IPS-18c (cell line): ENCODE results near the gene ATL3.

Source experiments
- H3K4me3 ChIP-seq: 2 replicates; pipeline ENCODE4 v1.7.0; 2013; ENCODE audit warnings: low read depth, mild to moderate bottlenecking, low read length, moderate library complexity; ENCODE audit not compliant: insufficient read depth
- H3K9me3 ChIP-seq: one replicate; pipeline ENCODE4 v1.6.1; 2013; ENCODE audit warnings: mild to moderate bottlenecking, low read length, moderate library complexity; ENCODE audit not compliant: control insufficient read depth, insufficient read depth

Gene ATL3

DNA sequence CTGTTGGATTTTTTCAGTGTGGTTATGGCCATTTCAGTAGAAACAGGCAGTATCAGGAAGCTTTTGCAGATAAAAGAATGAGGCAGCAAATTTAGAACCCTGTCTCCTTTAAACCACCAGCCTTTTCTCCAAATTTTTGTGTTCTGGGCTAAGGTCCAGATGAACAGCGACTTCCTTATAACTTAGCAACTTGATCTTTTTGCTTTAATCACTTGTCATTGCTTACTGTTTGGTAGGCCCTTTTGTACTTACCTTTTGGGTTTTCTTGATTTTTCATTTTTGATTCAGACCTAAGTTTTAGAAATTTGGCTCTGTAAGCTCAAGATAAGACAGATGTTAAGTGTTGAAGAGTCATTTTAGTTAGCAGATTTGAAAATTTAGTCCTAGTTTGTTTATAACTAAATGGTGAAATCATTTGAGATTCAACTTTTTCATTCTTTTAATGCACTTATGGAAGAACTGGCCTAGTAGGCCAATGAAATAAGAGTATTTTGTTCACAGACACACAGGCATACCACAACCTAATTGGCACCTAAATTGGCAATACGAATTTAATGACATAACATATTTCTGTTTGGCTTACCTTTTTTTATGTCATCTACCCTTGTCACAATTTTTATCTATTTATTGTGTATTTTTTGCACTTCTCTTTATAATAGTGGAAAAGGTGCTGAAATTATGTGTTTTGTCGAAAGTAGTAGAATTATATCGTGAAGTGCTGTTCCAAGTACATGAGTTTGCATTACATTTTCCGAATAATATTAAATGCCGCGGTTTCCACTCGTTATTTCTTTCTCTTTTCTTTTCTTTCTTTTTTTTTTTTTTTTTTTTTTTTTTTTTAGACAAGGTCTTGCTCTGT is 12.2 kb upstream of the ATL3 start:
- peak overlapping the region; percentile 92 for H3K4me3 ChIP-seq

DNA sequence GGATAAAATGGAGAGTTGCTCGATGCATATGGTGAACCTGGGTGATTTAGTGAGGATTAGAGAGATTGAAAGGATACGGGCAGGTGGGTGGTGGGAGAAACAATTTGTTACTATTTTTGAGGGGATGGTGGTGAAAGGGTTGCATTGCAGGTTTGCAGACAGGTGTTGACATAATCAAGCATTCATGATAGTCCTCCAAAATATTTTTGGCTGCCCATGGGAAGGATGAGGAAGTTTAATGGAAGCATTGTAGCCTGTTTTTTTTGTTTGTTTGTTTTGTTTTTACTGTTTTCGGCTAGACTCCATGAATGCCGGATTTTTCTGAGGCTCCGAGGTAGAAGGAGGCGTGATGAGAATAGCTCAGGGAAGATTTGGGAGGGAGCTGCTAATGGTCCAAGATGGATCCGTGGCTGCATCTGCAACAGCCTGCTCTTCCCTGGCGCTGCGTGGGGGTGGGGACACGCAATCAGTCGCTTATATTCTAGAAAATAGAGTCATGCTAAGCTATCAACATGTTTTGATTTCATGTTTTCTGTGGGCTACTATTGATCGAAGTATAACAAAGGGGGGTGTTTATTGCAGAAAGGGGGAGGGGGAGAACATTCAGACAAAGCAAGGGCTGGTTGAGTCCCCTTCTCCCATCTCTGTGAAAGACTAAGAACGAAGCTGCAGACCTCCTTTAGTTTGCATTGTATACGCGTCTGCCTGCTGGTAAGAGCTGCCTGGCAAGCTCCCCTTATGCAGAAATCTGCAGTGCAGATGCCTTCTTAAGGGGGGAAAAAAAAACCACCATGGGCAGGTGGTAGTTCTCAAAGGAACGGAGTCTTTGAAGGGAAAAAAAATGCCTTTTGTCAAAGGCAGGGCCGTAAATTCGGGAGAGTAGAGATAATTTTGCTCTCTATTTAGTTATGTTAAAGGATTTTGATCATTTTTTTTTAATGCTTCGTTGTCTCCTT is 11.2 kb upstream of the ATL3 start:
- Histone ChIP-seq H3K4me3 (peak overlapping the region; percentile 92), H3K9me3 (no peaks in the 10 kb centered on the region)

More for the DNA sequence above, 12.2 kb upstream of the ATL3 start:
- no peaks in the 10 kb centered on the region for H3K9me3 ChIP-seq

DNA sequence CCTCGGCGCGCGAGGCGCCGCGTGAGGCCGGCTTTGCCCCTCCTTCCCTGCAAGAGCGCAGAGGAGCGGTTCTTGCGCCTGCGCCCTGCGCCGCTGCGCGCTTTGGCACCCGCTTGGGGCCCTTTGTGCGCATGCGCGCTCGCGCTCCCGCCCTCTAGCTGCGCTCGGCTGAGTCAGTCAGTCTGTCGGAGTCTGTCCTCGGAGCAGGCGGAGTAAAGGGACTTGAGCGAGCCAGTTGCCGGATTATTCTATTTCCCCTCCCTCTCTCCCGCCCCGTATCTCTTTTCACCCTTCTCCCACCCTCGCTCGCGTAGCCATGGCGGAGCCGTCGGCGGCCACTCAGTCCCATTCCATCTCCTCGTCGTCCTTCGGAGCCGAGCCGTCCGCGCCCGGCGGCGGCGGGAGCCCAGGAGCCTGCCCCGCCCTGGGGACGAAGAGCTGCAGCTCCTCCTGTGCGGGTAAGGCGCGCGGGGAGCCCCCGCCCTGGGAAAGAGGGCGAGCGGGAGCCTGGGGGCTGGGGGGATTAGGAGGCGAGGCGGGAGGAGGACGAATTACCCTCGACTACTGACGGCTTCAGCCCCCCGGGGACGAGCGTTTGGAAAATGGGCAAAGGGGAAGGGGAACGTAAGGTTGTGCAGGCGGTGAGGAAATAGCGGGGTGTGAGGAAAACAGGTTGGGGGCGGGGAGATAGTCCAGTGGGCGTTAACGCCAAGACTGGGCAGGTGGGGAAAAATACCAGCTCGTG is 10.3 kb upstream of the ATL3 start, which contains the start of gene RTN3:
RTN3 (plus strand) TSS at position 180 of the 745 bp plus-strand sequence; CDS start at position 317, 137 bp downstream.
- no peaks in the 10 kb centered on the region for H3K9me3 ChIP-seq
- peak within 1 kb of the TSS; percentile 92 for H3K4me3 ChIP-seq

DNA sequence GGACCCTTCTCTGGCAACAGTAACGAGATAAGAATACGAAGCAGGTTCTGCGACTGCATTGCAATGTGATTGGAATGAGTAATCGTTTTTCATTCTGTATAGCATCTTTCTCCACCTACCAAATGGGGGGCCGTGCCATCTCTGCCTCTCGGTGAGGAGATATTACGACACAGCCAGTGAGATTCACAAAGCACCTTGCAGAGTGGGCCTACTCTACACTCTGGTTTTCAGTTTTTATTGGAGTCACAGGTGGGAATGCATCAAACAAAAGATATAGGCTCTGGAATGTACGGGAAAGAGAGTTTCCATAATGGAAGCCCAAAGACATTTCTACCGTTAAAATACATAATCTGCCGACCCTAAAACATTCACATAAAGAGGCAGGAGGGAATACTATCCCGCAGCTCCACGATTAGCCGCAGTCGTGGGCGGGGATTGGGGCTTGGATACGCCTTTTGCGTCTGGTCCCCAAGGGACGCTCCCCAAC is 9.7 kb upstream of the ATL3 start:
- H3K9me3 ChIP-seq: no peaks in the 10 kb centered on the region

DNA sequence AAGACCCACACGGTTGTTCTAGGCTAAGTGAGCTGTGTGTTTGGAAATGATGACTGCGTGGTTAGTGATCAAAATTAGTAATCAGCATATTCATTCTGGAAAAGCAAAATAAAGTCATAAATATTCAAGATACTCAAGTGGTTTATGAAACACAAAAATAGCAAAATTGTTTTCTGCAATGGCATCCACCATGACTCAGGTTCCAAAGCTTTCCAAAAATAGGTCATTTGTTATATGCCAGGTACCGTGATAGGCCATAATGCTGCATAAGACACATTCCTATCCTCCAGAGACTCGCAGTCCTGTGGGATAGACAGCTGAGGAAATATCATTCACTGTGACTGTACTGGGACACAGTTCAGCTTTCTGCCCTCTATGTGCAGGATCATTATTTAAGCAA is 2.4 kb upstream of the ATL3 start:
- peaks cover 5% of the 10 kb centered on the region for H3K9me3 ChIP-seq

More for the DNA sequence above, 9.7 kb upstream of the ATL3 start:
- peak overlapping the region; percentile 51 for H3K4me3 ChIP-seq

DNA sequence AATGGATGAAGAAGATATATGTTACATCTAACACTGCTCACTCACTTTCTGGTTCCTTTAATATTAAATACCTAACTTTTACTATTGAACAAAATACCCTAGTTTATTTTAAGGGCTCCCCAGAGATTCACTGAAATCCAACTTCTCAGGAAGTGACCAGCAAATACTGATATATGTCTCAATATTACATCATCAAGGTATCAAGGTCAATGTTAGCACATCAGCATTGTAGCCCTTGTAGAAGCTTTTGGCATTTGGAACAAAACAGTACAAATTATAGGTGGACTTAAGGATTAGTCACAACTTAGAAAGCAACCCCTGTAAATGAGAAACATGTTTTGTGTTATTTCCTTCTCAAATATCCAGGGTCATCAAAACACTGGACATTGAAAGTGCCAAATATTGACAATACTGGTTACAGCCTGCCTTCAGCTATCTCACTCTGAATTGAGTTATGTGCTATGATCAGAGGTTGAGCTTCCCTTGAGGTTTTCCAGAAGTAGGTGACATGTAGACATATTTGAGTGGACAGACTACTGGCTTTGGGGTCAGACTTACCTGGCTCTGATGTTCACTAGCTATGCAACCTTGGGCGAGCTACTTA is 1.9 kb upstream of the ATL3 start:
- Histone ChIP-seq H3K9me3 (peaks cover 5% of the 10 kb centered on the region), H3K4me3 (no peak overlapping the region)

More for the DNA sequence above, 2.4 kb upstream of the ATL3 start:
- no peak overlapping the region for H3K4me3 ChIP-seq

DNA sequence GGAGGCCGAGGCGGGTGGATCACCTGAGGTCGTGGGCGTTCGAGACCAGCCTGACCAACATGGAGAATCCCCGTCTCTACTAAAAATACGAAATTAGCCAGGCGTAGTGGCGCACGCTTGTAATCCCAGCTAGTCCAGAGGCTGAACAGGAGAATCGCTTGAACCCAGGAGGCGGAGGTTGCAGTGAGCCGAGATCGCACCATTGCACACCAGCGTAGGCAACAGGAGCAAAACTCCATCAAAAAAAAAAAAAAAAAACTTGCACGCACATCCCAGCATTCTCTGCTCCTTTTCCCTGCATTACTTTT is 934 bp upstream of the ATL3 start:
- Histone ChIP-seq H3K4me3 (no peak overlapping the region), H3K9me3 (peaks cover 5% of the 10 kb centered on the region)

DNA sequence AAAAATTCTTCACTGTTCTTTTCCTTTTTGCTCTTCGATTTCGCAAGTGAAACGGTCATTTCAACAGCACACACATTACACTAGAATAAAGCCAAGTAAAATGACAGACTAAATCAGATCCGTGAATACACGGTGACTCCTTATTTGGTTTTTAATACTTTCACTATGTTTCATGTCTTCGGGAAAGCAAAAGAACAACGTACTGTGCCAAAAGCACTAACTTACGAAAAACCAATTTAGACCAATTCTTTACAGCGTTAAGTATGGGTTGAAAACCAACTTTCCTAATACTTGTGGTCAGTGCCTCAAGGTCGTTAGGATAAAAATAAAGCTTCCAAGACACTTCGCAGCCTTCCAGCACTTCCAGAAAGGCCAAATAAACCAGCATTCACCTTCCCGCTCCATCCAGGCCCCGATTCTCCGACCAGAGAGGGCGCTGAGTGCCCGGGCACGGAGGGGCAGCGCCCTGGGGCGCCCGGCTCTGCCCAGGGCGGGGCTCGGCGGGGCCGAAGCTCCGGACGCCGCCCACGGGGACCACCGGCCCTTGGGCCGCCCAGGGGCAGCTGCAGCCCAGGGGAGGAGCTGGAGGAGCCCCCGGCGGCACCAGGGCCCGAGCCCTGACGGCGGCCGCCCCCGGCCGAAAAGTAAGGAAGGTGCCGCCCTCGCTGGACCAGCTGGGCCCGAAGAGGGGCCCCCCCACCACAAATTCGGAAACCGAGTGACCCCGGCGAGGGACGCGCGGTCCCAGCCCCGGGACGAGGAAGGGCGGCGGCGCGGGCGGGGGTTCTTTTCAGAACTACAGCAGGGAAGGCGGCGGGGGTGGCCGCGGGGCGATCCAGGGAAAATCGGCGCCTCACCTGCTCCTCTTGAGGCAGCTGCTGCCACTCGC is 499 bp downstream of the ATL3 start:
- Histone ChIP-seq H3K9me3 (peaks cover 5% of the 10 kb centered on the region), H3K4me3 (peak overlapping the region; percentile 53)

DNA sequence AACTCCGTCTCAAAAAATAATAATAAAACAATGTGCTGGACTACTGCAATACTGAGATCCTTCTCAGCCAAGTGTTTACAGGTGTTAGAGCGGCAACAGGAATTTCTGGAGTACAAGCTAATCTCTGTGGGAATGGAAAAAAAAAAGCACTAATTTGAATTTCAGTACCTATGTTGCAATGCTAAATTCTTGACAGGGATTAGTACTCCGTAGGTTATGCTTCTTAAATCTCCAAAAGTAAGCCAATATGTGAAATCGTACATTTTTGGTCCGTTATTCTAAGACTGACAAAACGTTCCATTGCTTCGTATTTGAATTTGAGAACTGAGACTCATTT is 1.1 kb downstream of the ATL3 start:
- H3K4me3 ChIP-seq: peak overlapping the region; percentile 53
- H3K9me3 ChIP-seq: peaks cover 5% of the 10 kb centered on the region

DNA sequence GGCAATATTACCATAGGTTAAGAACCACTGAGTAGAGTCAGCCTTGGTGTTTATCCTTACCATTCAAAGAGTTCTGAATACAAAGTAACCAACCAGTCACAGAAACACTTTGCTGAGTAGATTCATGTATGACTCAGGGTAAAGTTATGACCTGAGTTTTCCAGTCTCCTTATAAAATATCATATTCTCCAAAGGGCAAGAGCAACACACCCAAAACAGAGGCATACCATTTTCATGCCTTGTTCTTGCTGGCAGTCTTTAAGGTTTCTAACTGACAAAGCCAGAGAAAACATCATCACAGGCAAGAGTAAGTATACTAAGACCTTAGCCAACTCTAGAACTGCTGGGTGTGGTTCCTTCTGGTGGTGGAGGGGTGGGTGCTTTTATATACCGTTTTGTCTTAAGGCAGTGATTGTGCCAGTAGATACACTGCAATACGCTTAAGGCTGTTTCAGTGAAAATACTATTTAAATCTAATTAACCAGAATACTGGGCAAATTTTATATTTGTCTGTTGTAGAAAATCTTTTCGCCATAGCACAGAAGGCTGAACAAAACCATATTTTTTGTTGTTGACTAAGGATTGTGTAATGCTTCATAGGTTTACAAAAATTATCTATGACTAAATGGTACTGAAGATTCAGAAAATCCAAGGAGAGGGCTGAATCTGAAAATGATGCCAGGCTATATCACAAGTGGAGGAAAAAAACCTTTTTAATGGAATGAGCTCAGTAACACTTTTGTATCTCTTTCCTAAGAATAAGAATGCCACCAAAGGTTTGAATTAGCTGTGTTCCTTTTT is 3.0 kb downstream of the ATL3 start:
- H3K9me3 ChIP-seq: peaks cover 5% of the 10 kb centered on the region
- no peak overlapping the region for H3K4me3 ChIP-seq

DNA sequence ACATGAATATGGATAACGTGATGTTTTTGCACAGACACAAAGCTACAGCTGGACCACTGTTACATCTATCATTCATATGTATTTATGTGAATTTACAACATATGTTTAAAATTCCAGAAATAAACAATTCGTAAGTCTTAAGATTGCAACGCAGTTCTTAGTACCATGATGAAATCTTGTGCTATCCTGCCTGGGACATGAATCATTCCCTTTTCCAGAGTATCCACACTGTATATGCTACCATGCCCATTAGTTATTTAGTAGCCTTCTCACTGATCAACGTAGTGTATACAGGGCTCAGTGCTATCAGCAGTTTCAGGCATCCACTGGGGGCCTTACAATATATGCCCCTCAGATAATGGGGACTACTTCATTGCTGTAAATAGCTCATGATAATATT is 4.3 kb downstream of the ATL3 start:
- peaks cover 3% of the 10 kb centered on the region for H3K9me3 ChIP-seq

DNA sequence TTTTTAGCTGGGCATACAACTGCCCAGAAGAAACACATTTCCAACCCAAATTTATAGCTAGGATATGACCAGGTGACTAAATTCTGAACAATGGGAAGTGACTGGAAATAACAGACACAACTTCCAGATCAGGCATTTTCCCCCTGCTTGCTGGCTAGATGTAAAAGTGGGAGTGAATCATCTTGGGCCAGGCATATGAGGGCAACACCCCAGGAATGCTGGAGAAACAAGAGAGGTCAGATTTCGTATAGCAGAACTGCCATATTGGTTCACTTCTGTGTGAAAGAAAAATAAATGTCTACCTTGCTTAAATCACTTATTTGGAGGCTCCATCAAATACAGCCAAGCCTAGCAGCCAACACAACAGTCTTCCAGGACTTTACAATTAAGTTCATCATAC is 7.4 kb downstream of the ATL3 start:
- no peaks in the 10 kb centered on the region for H3K9me3 ChIP-seq
- H3K4me3 ChIP-seq: no peak overlapping the region

More for the DNA sequence above, 4.3 kb downstream of the ATL3 start:
- H3K4me3 ChIP-seq: no peak overlapping the region

DNA sequence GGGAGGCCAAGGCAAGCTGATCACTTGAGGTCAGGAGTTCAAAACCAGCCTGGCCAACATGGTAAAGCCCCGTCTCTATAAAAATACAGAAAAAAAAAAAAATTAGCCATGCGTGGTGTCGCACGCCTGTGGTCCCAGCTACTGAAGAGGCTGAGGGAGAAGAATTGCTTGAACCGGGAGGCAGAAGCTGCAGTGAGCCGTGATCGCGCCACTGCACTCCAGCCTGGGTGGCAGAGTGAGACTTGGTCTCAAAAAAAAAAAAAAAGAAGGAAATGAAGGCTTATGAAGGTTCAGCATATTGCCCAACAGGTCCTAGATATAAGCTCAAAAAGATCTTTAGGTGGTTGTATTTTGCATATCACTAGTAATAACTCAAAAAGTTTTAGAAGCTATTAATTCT is 10.2 kb downstream of the ATL3 start:
- H3K4me3 ChIP-seq: no peak overlapping the region
- H3K9me3 ChIP-seq: no peaks in the 10 kb centered on the region

DNA sequence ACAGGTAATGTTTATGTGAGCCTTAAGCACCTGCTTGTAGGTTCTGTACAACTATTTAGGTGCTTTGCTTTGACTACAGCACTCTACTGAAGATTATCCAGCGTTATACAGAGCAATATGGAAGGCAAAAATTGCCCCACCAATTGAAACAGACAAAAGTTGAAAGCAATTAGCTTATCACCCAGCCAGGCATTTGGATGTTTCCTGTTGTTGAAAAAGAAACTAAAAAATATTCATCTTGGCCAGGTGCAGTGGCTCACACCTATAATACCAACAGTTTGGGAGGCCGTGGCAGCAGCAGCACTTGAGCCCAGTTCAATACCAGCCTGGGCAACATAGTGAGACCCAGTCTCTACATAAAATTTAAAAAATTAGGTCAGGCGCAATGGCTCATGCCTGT is 18.5 kb downstream of the ATL3 start:
- H3K4me3 ChIP-seq: no peak overlapping the region
- H3K9me3 ChIP-seq: peaks cover 2% of the 10 kb centered on the region

DNA sequence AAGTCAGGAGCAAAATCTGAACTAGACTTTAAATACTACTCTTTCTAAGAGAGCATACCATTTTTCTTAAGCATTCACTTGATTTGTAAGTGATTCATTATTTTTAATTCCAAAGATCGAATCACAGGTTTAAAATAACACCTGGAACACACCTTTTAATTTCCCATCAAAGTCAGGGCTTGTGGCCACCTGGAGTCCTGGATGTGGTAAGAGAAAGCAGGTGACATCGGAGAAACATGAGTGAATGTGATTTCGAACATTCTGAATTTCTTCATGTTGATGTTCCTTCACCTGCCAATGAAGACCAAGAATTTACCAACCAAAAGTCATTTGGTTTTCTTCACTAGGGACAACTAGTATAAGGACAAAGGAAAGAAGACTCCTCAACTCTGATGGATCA is 28.0 kb downstream of the ATL3 start:
- no peak overlapping the region for H3K4me3 ChIP-seq
- no peaks in the 10 kb centered on the region for H3K9me3 ChIP-seq
